Right hindlimb (tissue), 1 donor: ENCODE results near the gene TNIK.
"Not testable (repeated sequence)": the region's sequence is repeated elsewhere in the genome, so short reads cannot be mapped to it uniquely, and the experiment has no call there.

Experiments
- DNase-seq: peaks from one replicate; pipeline ENCODE4 v3.0.0-alpha.2; 2018

The TNIK gene

GRCh38 chr3:171444001-171444690 lies 16.1 kb downstream of the TNIK start:
- DNase-seq: no peak

GRCh38 chr3:171443211-171443957 lies 16.8 kb downstream of the TNIK start:
- DNase-seq: no peak

GRCh38 chr3:171442184-171442583 lies 18.0 kb downstream of the TNIK start:
- no peak for DNase-seq

GRCh38 chr3:171441381-171441780 lies 18.8 kb downstream of the TNIK start:
- DNase-seq: no peak

- DNase-seq: no peak
These were observed 20.2 kb downstream of the TNIK start for GRCh38 chr3:171439996-171440395.

GRCh38 chr3:171437115-171437756 lies 23.0 kb downstream of the TNIK start:
- no peak for DNase-seq

GRCh38 chr3:171436380-171436779 lies 23.8 kb downstream of the TNIK start:
- DNase-seq: no peak

GRCh38 chr3:171435757-171436156 lies 24.4 kb downstream of the TNIK start:
- DNase-seq: no peak

GRCh38 chr3:171435143-171435542 lies 25.1 kb downstream of the TNIK start:
- DNase-seq: no peak

- DNase-seq: no peak
These were observed 27.7 kb downstream of the TNIK start for GRCh38 chr3:171432548-171432947.

GRCh38 chr3:171431550-171431949 lies 28.7 kb downstream of the TNIK start:
- DNase-seq: no peak

- DNase-seq: no peak
These were observed 29.7 kb downstream of the TNIK start for GRCh38 chr3:171430530-171430929.

- no peak for DNase-seq
These were observed 30.6 kb downstream of the TNIK start for GRCh38 chr3:171429635-171430034.

- DNase-seq: no peak
These were observed 31.3 kb downstream of the TNIK start for GRCh38 chr3:171428892-171429291.

GRCh38 chr3:171428321-171428787 lies 31.9 kb downstream of the TNIK start:
- no peak for DNase-seq

GRCh38 chr3:171427771-171428320 lies 32.4 kb downstream of the TNIK start:
- no peak for DNase-seq

- DNase-seq: not testable (repeated sequence)
These were observed 36.1 kb downstream of the TNIK start for GRCh38 chr3:171424063-171424462.

- DNase-seq: not testable (repeated sequence)
These were observed 37.4 kb downstream of the TNIK start for GRCh38 chr3:171422855-171423254.

GRCh38 chr3:171420667-171421066 lies 39.5 kb downstream of the TNIK start:
- DNase-seq: no peak

- no peak for DNase-seq
These were observed 40.7 kb downstream of the TNIK start for GRCh38 chr3:171419457-171419856.

- no peak for DNase-seq
These were observed 42.4 kb downstream of the TNIK start for GRCh38 chr3:171417813-171418212.

GRCh38 chr3:171417137-171417536 lies 43.1 kb downstream of the TNIK start:
- no peak for DNase-seq

GRCh38 chr3:171416666-171417065 lies 43.5 kb downstream of the TNIK start:
- DNase-seq: no peak

GRCh38 chr3:171416061-171416460 lies 44.1 kb downstream of the TNIK start:
- no peak for DNase-seq
